ENCODE data around the gene SYCE3. TPM values are rescaled to one million over a fixed set of nuclear protein-coding genes. Genes with fewer than 3 reads are reported as not detected.
A peak's percentile ranks its signal among the peaks of the same experiment; 100 is the strongest.

The SYCE3 gene
- total and polyA plus RNA-seq, 9 of the 15 experiments (the other 6 are each of a cell fraction or from before 2014, with no cell fraction given), result 0.56 TPM; not detected in 8

DNA sequence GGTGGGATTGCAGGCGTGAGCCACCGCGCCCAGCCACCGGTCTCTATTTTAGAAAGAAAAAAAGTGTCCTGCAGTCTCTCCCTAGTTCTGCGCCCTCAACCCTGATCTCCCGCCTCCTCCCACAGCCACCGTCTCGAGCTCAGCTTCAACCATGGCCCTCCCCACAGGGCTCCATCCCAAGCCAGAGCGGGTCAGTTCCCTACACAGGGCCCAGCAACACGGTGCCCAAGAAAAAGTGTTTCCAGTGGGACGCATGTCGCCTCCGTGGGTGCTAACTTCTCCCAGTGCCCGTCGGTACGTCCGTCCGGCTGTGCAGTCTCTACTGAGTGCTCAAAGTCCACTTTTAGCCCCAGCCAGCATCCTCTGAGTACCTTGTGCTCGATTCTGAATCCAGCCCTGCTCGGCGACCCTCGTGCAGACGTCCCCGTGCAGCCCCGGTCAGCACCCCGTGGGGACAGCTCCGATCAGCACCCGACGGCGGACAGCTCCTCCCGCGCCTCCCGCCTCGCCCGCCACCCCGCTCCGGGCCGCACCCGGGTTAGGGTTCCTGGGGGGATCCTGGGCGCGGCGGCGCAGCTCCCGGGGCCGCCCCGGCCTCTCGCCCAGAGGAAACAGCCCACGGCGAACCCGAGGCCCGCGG lies 37.2 kb upstream of the SYCE3 start (continued):
- no peak for TF ChIP-seq ZNF586 (CRISPR knock-in tag; conservative IDR thresholded peaks at IDR 0.05)
- TF ChIP-seq NR3C1 (CRISPR knock-in tag; IDR thresholded peaks at IDR 0.05), result peak; percentile 99
- TF ChIP-seq ZNF354B (CRISPR knock-in tag; IDR thresholded peaks at IDR 0.05), result no peak
- TF ChIP-seq KLF10 (CRISPR knock-in tag; IDR thresholded peaks at IDR 0.05), result no peak
- no peak for TF ChIP-seq EP300 (IDR thresholded peaks at IDR 0.05; ENCODE audit: low read length)
- no peak for TF ChIP-seq GATAD2B (IDR thresholded peaks at IDR 0.05; ENCODE audit: borderline replicate concordance)
- no peak for TF ChIP-seq ZNF57 (CRISPR knock-in tag; IDR thresholded peaks at IDR 0.05)
- no peak for TF ChIP-seq CEBPB (tag; IDR thresholded peaks at IDR 0.05)
- TF ChIP-seq RCOR1 (IDR thresholded peaks at IDR 0.05; ENCODE audit: borderline replicate concordance in 1 of 2, low read depth in 2 of 2, low read length in 2 of 2), result peak in 1 of 2 experiments; percentile 79; a peak in 2 of 4 replicates
- TF ChIP-seq ZNF76 (CRISPR knock-in tag; IDR thresholded peaks at IDR 0.05; ENCODE audit: borderline replicate concordance), result no peak
- TF ChIP-seq MXI1 (IDR thresholded peaks at IDR 0.05; ENCODE audit: low read depth, low read length), result peak; percentile 78
- no peak for TF ChIP-seq STAT5A (IDR thresholded peaks at IDR 0.05; ENCODE audit: borderline replicate concordance, low read length)
- TF ChIP-seq RBM39 (optimal IDR thresholded peaks at IDR 0.05; ENCODE audit: low read depth, low read length), result no peak
- no peak for TF ChIP-seq ZNF785 (CRISPR knock-in tag; IDR thresholded peaks at IDR 0.05)
- TF ChIP-seq, protein P1, sequence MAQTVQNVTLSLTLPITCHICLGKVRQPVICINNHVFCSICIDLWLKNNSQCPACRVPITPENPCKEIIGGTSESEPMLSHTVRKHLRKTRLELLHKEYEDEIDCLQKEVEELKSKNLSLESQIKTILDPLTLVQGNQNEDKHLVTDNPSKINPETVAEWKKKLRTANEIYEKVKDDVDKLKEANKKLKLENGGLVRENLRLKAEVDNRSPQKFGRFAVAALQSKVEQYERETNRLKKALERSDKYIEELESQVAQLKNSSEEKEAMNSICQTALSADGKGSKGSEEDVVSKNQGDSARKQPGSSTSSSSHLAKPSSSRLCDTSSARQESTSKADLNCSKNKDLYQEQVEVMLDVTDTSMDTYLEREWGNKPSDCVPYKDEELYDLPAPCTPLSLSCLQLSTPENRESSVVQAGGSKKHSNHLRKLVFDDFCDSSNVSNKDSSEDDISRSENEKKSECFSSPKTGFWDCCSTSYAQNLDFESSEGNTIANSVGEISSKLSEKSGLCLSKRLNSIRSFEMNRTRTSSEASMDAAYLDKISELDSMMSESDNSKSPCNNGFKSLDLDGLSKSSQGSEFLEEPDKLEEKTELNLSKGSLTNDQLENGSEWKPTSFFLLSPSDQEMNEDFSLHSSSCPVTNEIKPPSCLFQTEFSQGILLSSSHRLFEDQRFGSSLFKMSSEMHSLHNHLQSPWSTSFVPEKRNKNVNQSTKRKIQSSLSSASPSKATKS (CRISPR knock-in tag; IDR thresholded peaks at IDR 0.05), result no peak
- TF ChIP-seq, protein P2, sequence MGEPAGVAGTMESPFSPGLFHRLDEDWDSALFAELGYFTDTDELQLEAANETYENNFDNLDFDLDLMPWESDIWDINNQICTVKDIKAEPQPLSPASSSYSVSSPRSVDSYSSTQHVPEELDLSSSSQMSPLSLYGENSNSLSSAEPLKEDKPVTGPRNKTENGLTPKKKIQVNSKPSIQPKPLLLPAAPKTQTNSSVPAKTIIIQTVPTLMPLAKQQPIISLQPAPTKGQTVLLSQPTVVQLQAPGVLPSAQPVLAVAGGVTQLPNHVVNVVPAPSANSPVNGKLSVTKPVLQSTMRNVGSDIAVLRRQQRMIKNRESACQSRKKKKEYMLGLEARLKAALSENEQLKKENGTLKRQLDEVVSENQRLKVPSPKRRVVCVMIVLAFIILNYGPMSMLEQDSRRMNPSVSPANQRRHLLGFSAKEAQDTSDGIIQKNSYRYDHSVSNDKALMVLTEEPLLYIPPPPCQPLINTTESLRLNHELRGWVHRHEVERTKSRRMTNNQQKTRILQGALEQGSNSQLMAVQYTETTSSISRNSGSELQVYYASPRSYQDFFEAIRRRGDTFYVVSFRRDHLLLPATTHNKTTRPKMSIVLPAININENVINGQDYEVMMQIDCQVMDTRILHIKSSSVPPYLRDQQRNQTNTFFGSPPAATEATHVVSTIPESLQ (CRISPR knock-in tag; IDR thresholded peaks at IDR 0.05), result peak; percentile 92; the same call in 1 of the 2 replicates
- TF ChIP-seq, protein P3, sequence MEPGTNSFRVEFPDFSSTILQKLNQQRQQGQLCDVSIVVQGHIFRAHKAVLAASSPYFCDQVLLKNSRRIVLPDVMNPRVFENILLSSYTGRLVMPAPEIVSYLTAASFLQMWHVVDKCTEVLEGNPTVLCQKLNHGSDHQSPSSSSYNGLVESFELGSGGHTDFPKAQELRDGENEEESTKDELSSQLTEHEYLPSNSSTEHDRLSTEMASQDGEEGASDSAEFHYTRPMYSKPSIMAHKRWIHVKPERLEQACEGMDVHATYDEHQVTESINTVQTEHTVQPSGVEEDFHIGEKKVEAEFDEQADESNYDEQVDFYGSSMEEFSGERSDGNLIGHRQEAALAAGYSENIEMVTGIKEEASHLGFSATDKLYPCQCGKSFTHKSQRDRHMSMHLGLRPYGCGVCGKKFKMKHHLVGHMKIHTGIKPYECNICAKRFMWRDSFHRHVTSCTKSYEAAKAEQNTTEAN (CRISPR knock-in tag; IDR thresholded peaks at IDR 0.05), result peak; percentile 89
- TF ChIP-seq TEAD4 (IDR thresholded peaks at IDR 0.05; ENCODE audit: low read length), result no peak
- peak; percentile 94 for TF ChIP-seq TEAD4 (CRISPR knock-in tag; IDR thresholded peaks at IDR 0.05; ENCODE audit: borderline replicate concordance)
- TF ChIP-seq CC2D1A (IDR thresholded peaks at IDR 0.05), result no peak
- TF ChIP-seq ZNF507 (tag; conservative IDR thresholded peaks at IDR 0.05), result no peak
- TF ChIP-seq HDAC8 (tag; IDR thresholded peaks at IDR 0.05), result no peak
- TF ChIP-seq ARID2 (IDR thresholded peaks at IDR 0.05), result no peak
- no peak for TF ChIP-seq ZSCAN29 (IDR thresholded peaks at IDR 0.05)
- peak; percentile 99 for TF ChIP-seq PRMT5 (CRISPR knock-in tag; IDR thresholded peaks at IDR 0.05)

Measured in K562 (cell line).